CD8-positive, alpha-beta memory T cell (primary cell): ENCODE data around the gene HP1BP3. TPM values are rescaled to one million over a fixed set of nuclear protein-coding genes. Genes with fewer than 3 reads are reported as not detected.

Experiments used
- CTCF ChIA-PET: fragments of 350-600 bp; sonication (Branson Sonifier 250); formaldehyde crosslinking; loops from one replicate; lab custom pipeline; 2021; ENCODE audit warnings: antibody characterized with exemption; lab: Charles Lee
- POLR2A ChIA-PET: fragments of 350-600 bp; sonication (Branson Sonifier 250); formaldehyde crosslinking; loops from one replicate; lab custom pipeline; 2021; ENCODE audit warnings: antibody characterized with exemption; lab: Charles Lee
- DNase-seq, 5 donors: peaks; one replicate each; pipeline versions ENCODE4 v3.0.0 to v3.0.0-alpha.2; 2020 to 2022; ENCODE audit warnings: mixed read lengths in 1 of 5
- H3K27ac ChIP-seq: one replicate; pipeline ENCODE4 v1.7.0; 2013; ENCODE audit warnings: low read depth, mild to moderate bottlenecking, low read length, moderate library complexity
- H3K27me3 ChIP-seq: 2 replicates; pipeline ENCODE4 v1.7.0; 2013; ENCODE audit warnings: low read length, mild to moderate bottlenecking; ENCODE audit not compliant: insufficient read depth, poor library complexity, severe bottlenecking
- H3K36me3 ChIP-seq: 2 replicates; pipeline ENCODE4 v1.7.0; 2013; ENCODE audit warnings: mild to moderate bottlenecking, low read length, moderate library complexity; ENCODE audit not compliant: insufficient read depth
- H3K4me1 ChIP-seq: 2 replicates; pipeline ENCODE4 v1.7.0; 2013; ENCODE audit warnings: mild to moderate bottlenecking, low read length, moderate library complexity; ENCODE audit not compliant: insufficient read depth
- H3K4me3 ChIP-seq: 2 replicates; pipeline ENCODE4 v1.7.0; 2013; ENCODE audit warnings: mild to moderate bottlenecking, low read length
- H3K9me3 ChIP-seq: 2 replicates; pipeline ENCODE4 v1.7.0; 2013; ENCODE audit warnings: mild to moderate bottlenecking, low read length
- H3K27ac Mint-ChIP-seq, 8 donors: one replicate each; pipeline ENCODE4 v1.8.0; 2020 to 2021; ENCODE audit warnings: mixed read lengths in 8 of 8, mild to moderate bottlenecking in 6 of 8, inconsistent platforms in 3 of 8, moderate library complexity in 3 of 8
- H3K27me3 Mint-ChIP-seq, 2 donors: one replicate each; pipeline ENCODE4 v1.8.0; 2020 to 2021; ENCODE audit warnings: mixed read lengths in 2 of 2, mild to moderate bottlenecking in 1 of 2, moderate library complexity in 1 of 2
- H3K36me3 Mint-ChIP-seq, 3 donors: one replicate each; pipeline ENCODE4 v1.8.0; 2020 to 2021; ENCODE audit warnings: mixed read lengths in 3 of 3, inconsistent platforms in 1 of 3, mild to moderate bottlenecking in 1 of 3
- H3K4me1 Mint-ChIP-seq, 3 donors: one replicate each; pipeline ENCODE4 v1.8.0; 2020 to 2021; ENCODE audit warnings: mixed read lengths in 3 of 3, inconsistent platforms in 1 of 3, mild to moderate bottlenecking in 1 of 3
- H3K4me3 Mint-ChIP-seq, 7 donors: one replicate each; pipeline ENCODE4 v1.8.0; 2020 to 2021; ENCODE audit warnings: mixed read lengths in 7 of 7, mild to moderate bottlenecking in 6 of 7, moderate library complexity in 4 of 7, inconsistent platforms in 2 of 7
- H3K9me3 Mint-ChIP-seq, 5 donors: one replicate each; pipeline ENCODE4 v1.8.0; 2020 to 2022; ENCODE audit warnings: mixed read lengths in 5 of 5, mild to moderate bottlenecking in 3 of 5, moderate library complexity in 2 of 5, inconsistent platforms in 1 of 5
- polyA plus RNA-seq: library from polyadenylated mRNA; unstranded; fragments of 300-500 nt; fragmentation: Illumina TruSeq; gene quantifications from one replicate; pipeline ENCODE4 v1.2.3, GENCODE V29; 2021
- total RNA-seq, 2 experiments: library from RNA; stranded (reverse); gene quantifications; one replicate each; pipeline ENCODE4 v1.2.3, GENCODE V29; 2021

The HP1BP3 gene
- total and polyA plus RNA-seq, 3 experiments from 2014 or later, result 155 to 221 (median 166) TPM

DNA sequence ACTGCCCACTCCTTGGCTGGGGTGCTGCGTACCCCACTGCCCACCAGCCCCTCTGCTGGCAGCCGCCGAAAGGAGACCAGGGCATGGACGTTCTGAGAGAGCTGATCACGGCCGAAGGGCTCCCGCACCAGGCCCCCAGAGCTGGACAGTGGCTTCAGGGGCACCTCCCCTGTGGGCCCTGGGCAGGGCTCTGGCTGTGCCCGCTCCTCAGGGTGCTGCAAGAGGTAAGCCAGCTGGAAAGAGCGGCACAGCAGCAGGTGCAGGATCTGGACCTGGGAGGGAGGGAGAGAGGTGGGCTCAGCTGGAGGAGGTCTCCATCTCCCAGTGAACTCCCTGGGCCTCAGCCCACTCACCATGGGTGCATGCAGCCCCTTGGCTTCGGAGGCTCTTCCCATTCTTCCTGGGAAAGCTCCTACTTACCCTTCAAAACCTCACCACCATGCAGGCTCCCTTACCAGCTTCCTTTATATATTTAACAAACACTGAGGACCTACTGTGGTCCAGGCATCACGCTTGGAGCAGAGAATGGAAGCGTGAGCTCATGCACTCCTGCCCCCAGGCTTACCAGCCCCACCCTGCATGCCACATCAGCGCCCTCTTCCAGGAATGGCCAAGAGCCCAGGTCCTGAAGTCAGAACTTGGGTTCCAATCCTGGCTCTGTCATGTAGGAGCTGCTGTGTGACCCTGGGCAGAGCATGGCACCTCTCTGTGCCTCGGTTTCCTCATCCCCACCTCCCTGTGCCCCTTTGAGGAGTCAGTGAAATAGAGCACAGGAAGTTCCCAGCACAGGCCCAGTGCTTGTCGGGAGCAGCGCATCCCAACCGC lies 62.5 kb downstream of the HP1BP3 start:
- H3K4me1 ChIP-seq, result no peaks in the 10 kb centered on the region
- no peaks in the 10 kb centered on the region for H3K36me3 Mint-ChIP-seq
- no peak overlapping the region for H3K4me3 ChIP-seq
- no peak overlapping the region for H3K27ac Mint-ChIP-seq
- no peak overlapping the region for H3K4me3 Mint-ChIP-seq
- H3K27me3 ChIP-seq, result no peaks in the 10 kb centered on the region
- no peaks in the 10 kb centered on the region for H3K9me3 Mint-ChIP-seq
- H3K36me3 ChIP-seq, result no peaks in the 10 kb centered on the region
- peak in 1 of 5 donors; percentile 22 for DNase-seq
- peaks cover 0 to 2% of the 10 kb centered on the region in 2 donors for H3K27me3 Mint-ChIP-seq
- H3K27ac ChIP-seq, result no peak overlapping the region
- no peaks in the 10 kb centered on the region for H3K9me3 ChIP-seq
- H3K4me1 Mint-ChIP-seq, result no peaks in the 10 kb centered on the region
- ChIA-PET CTCF (interaction anchor here (1.2 kb wide), 1 partner anchor 28 kb away, joined by 4 read pairs; no protein-coding TSS in a partner anchor), POLR2A (no interaction called here)

DNA sequence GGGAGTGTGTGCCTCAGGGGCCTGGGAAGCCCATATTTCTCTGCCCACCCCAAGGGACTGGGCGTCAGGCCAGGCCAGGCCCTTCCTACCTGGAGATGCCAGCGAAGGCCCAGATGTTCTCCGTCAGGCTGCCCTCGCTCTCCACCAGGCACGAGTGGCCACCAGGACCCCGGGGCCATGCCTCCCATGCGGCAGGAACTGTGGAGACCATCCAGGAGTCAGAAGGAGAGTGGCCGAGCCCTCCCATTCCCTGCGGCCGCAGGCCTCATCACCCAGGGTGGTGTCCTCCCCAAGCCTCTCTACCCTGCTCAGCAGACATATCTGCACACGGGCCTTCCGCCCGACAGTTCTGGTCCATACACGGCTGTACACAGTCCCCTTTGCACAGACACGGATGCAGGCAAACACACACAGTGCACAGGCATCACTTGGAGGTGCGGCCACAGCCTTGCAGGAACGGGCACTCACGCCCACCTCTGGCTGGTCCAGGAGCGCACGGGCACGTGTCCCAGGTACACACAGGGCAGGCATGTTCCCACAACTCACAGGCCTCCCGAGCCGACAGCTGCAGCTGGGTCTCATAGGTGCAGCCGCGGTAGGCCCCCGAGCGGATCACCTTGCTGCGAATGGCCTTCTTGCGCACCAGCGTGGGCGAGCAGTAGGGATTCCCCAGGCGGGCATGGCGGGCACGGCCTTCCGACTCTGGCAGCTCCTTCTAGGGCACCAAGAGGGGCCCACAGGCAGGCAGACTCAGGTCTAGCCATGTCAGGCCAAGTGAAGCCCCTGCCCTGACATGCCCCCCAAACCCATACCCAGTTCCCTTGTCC lies 63.4 kb downstream of the HP1BP3 start:
- H3K4me1 ChIP-seq, result no peaks in the 10 kb centered on the region
- H3K27me3 ChIP-seq, result no peaks in the 10 kb centered on the region
- Mint-ChIP-seq H3K36me3 (no peaks in the 10 kb centered on the region), H3K9me3 (no peaks in the 10 kb centered on the region), H3K4me3 (no peak overlapping the region), H3K4me1 (peaks cover 0 to 2% (median 0%) of the 10 kb centered on the region in 3 donors), H3K27ac (peak overlapping the region in 1 of 8 donors; percentile 84), H3K27me3 (peaks cover 2 to 5% of the 10 kb centered on the region in 2 donors)
- no peak overlapping the region for H3K4me3 ChIP-seq
- H3K27ac ChIP-seq, result no peak overlapping the region
- H3K36me3 ChIP-seq, result no peaks in the 10 kb centered on the region
- peak in 1 of 5 donors; percentile 37 for DNase-seq
- POLR2A ChIA-PET, result no interaction called here
- H3K9me3 ChIP-seq, result no peaks in the 10 kb centered on the region
- CTCF ChIA-PET, result interaction anchor here (1.2 kb wide), 1 partner anchor 27 kb away, joined by 4 read pairs; no protein-coding TSS in a partner anchor

DNA sequence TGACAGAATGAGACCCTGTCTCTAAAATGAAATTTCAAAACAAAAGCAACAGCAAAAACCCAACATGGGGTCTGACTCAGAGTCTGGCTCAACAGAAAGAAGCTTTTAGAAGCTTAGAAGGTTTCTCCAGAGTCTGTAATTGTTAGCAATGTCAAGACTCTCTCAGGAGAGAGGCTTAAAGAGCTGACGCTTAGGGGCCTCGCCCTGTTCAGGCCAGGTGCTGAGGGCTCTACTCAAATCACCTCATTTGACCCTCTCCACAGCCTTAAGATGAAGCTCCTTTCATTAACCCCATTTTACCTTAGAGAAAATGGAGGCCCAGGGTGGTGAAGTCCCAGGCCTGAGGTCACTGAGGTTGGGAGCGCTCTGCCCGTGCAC lies 64.0 kb downstream of the HP1BP3 start:
- no peak overlapping the region for H3K4me3 Mint-ChIP-seq
- CTCF ChIA-PET, result no interaction called here

DNA sequence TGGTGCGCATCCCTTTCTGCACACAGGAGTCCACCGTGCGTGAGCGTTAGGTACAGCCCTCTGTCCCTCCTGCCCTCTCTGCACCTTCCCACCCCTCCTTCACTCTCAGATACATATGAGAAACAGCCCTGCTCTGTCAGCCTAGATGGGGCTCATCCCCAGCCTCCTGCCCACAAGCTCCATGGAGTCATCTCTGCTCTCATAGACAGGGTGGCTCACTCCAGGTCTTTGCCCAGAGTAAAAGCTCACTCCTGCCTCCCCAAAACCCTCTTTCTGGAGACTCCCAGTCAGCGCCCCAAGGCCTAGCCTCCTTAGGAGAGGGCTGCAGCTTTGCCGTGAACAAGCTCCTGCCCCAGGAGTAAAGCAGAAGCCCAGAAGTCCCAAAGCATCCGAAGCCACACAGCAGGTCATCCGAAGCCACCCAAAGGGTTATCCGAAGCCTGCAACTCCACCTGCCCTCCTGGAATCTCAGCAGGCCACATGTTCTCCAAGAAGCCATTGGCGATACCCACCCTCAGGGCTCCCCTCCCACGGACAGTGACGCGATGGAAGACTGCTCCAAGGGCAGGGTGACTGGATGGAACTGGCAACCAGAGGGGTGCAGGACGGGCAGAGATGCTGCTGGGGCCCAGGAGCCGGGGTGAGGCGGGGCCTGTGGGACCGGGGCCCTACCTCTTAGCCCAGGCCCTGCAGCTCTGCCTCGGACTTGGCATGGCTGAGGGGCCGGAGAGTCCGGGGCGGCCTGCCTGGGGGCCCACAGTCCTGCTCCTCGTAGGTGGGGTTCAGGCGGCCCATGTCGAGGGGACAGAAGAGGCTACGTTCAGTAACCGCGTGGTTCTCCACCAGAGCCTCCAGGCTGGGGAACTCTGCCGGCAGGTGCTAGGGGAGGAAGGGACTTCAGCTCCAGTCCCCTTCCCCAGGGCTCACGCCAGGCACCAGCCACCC lies 65.7 kb downstream of the HP1BP3 start:
- Mint-ChIP-seq H3K4me1 (peaks cover 0 to 12% (median 5%) of the 10 kb centered on the region in 3 donors), H3K27me3 (peaks cover 13 to 18% of the 10 kb centered on the region in 2 donors), H3K27ac (peak overlapping the region in 1 of 8 donors; percentile 65), H3K9me3 (no peaks in the 10 kb centered on the region), H3K4me3 (peak overlapping the region in 1 of 7 donors; percentile 58), H3K36me3 (no peaks in the 10 kb centered on the region)
- Histone ChIP-seq H3K4me1 (no peaks in the 10 kb centered on the region), H3K36me3 (no peaks in the 10 kb centered on the region), H3K9me3 (no peaks in the 10 kb centered on the region), H3K27ac (no peak overlapping the region), H3K4me3 (no peak overlapping the region), H3K27me3 (no peaks in the 10 kb centered on the region)
- CTCF ChIA-PET, result interaction anchor here (1.3 kb wide), 1 partner anchor 25 kb away, joined by 4 read pairs; no protein-coding TSS in a partner anchor
- peak in 1 of 5 donors; percentile 43 for DNase-seq
- POLR2A ChIA-PET, result no interaction called here

More for the DNA sequence above, 64.0 kb downstream of the HP1BP3 start:
- Mint-ChIP-seq H3K9me3 (no peaks in the 10 kb centered on the region), H3K36me3 (no peaks in the 10 kb centered on the region), H3K27ac (no peak overlapping the region), H3K4me1 (peaks cover 0 to 3% (median 2%) of the 10 kb centered on the region in 3 donors), H3K27me3 (peaks cover 6 to 10% of the 10 kb centered on the region in 2 donors)
- H3K27ac ChIP-seq, result no peak overlapping the region
- H3K4me1 ChIP-seq, result no peaks in the 10 kb centered on the region
- no peaks in the 10 kb centered on the region for H3K9me3 ChIP-seq
- no peak overlapping the region for H3K4me3 ChIP-seq
- POLR2A ChIA-PET, result no interaction called here
- H3K36me3 ChIP-seq, result no peaks in the 10 kb centered on the region
- H3K27me3 ChIP-seq, result no peaks in the 10 kb centered on the region
- DNase-seq, result no peak

DNA sequence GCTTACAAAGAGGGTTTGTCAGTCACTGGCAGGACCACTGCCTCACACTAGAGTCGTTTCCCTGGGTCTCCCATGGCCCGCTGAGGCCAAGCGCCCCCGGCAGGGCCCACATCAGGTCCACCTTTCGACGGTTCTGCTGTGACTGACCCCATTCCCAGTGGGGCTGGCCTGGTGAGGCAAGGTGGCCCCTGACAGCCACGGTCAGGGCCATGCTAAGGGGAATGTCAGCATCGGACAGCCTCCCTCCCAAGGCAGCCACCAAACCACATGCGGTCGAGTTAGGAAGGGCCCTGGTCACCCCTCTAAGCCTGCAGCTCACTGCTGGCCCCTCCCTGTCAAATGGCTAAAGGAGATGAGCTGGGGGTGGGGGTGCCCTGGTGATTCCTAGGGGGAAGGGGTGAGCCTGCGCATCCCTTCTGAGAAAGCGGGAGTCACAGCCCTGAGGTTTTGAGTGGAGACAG lies 66.4 kb downstream of the HP1BP3 start:
- DNase-seq, result peak in 1 of 5 donors; percentile 26

DNA sequence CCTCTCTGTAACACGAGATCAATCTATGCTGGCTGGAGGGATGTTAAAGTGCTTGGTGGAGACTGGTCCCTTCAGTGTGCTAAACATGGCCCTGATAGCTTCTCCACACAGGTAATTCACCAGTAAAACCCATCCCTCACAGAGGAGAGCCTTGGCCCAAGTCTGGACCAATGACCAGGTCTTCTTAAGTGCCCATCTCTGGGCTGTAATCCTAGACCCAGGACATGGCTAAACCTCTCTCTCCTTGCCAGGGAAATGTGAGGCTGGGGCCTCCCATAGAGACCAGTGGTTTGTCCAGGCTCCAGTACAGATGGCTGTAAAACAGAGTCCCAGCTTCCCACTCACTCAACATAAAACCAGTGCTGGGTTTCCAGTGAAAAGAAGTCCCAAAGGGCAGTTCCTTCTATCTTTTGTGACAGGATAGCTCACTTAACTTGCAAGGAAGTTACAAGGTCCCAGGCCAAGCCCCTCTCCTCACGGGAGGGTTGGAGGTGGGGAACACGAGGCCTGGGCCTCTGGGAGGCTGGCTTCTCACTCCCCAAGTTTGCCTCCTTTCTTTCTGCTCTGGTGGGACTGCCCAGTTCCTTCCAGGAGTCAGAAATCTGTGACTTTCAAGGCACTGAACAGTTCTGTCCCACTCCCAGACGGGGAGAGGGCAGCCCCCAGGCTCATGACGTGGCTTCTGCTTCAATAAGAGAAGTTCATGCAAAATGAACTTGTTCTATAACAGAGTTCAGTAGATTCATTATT lies 67.1 kb downstream of the HP1BP3 start:
- ChIA-PET POLR2A (no interaction called here), CTCF (interaction anchor here (2.5 kb wide), 1 partner anchor 24 kb away, joined by 11 read pairs; no protein-coding TSS in a partner anchor)
- H3K4me1 Mint-ChIP-seq, result peaks cover 0 to 15% (median 8%) of the 10 kb centered on the region in 3 donors

More for the DNA sequence above, 66.4 kb downstream of the HP1BP3 start:
- Histone ChIP-seq H3K27me3 (no peaks in the 10 kb centered on the region), H3K36me3 (no peaks in the 10 kb centered on the region), H3K4me3 (no peak overlapping the region), H3K27ac (no peak overlapping the region), H3K4me1 (no peaks in the 10 kb centered on the region), H3K9me3 (no peaks in the 10 kb centered on the region)
- peaks cover 17 to 21% of the 10 kb centered on the region in 2 donors for H3K27me3 Mint-ChIP-seq
- ChIA-PET POLR2A (no interaction called here), CTCF (no interaction called here)
- no peaks in the 10 kb centered on the region for H3K36me3 Mint-ChIP-seq
- peaks cover 0 to 15% (median 8%) of the 10 kb centered on the region in 3 donors for H3K4me1 Mint-ChIP-seq
- H3K9me3 Mint-ChIP-seq, result no peaks in the 10 kb centered on the region
- H3K4me3 Mint-ChIP-seq, result peak overlapping the region in 1 of 7 donors; percentile 58
- no peak overlapping the region for H3K27ac Mint-ChIP-seq

More for the DNA sequence above, 67.1 kb downstream of the HP1BP3 start:
- Histone ChIP-seq H3K9me3 (no peaks in the 10 kb centered on the region), H3K36me3 (no peaks in the 10 kb centered on the region), H3K4me3 (no peak overlapping the region), H3K27me3 (no peaks in the 10 kb centered on the region), H3K4me1 (no peaks in the 10 kb centered on the region), H3K27ac (no peak overlapping the region)
- Mint-ChIP-seq H3K9me3 (no peaks in the 10 kb centered on the region), H3K36me3 (no peaks in the 10 kb centered on the region), H3K27ac (peak overlapping the region in 2 of 8 donors; percentile 7 to 60), H3K27me3 (peaks cover 21 to 23% of the 10 kb centered on the region in 2 donors), H3K4me3 (peak overlapping the region in 2 of 7 donors; percentile 20 to 70)
- peak in 1 of 5 donors; percentile 36 for DNase-seq
